ENCODE measurements around the gene NCMAP. TPM values are rescaled to one million over a fixed set of nuclear protein-coding genes. Genes with fewer than 3 reads are reported as not detected.
A peak's percentile ranks its signal among the peaks of the same experiment; 100 is the strongest.

The NCMAP gene
- total RNA-seq, 2 donors from 2014 or later = 9.9 to 12.7 TPM

DNA sequence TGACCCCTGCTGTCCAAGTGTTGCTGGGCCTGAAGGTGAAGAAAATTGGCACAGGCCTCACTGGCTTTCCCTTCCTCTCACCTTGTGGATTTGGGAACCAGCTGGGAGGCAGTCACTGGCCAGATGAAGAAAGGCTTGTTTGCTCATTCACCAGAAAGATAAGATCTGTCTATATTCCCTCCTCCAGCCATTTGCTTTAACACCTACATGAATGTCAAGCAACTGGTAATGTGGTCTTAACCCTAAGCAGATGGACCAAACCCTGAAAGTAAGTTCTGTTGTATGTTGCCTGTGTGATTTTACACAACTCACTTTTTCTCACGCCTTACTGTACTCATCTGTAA is 76.9 kb downstream of the NCMAP start:
- no peak for ATAC-seq
- TF ChIP-seq POLR2A (IDR thresholded peaks at IDR 0.05) = no peak
- Histone ChIP-seq H3K9me3 (no peaks in the 10 kb centered on the region), H3K4me3 (no peak overlapping the region), H3K36me3 (replicated peaks in 1 of 2; ENCODE audit: insufficient read depth in 1 of 2, low read depth in 2 of 2) (no peaks in the 10 kb centered on the region), H3K27ac (no peak overlapping the region), H3K4me1 (peaks cover 4% of the 10 kb centered on the region), H3K27me3 (no peaks in the 10 kb centered on the region)
- DNase-seq = no peak
- WGBS, 2 donors = 100% methylated on average over 1 of the region's 1 CpG
- intact Hi-C loops (cut with DNase I) = loop anchor here (10.0 kb wide), 1 partner anchor 78 kb away; the partner anchor contains the start of gene NCMAP

GRCh38 chr1:24635195-24635843 is 79.4 kb downstream of the NCMAP start:
- intact Hi-C loops (cut with DNase I) = loop anchor here (10.0 kb wide), 1 partner anchor 81 kb away; the partner anchor contains the start of gene NCMAP
- Histone ChIP-seq H3K27ac (no peak overlapping the region), H3K9me3 (no peaks in the 10 kb centered on the region), H3K36me3 (replicated peaks in 1 of 2; ENCODE audit: insufficient read depth in 1 of 2, low read depth in 2 of 2) (no peaks in the 10 kb centered on the region), H3K27me3 (no peaks in the 10 kb centered on the region), H3K4me3 (no peak overlapping the region), H3K4me1 (peaks cover 4% of the 10 kb centered on the region)
- ATAC-seq (peak; percentile 84), DNase-seq (peak in 3 of 4 donors; percentile 15 to 57 (median 40))
- TF ChIP-seq CTCF (IDR thresholded peaks at IDR 0.05) = peak; percentile 23 to 80 (median 70)
- TF ChIP-seq POLR2A (IDR thresholded peaks at IDR 0.05) = no peak
- WGBS, 2 donors = 11 to 12% methylated on average over 4 of the region's 4 CpGs

DNA sequence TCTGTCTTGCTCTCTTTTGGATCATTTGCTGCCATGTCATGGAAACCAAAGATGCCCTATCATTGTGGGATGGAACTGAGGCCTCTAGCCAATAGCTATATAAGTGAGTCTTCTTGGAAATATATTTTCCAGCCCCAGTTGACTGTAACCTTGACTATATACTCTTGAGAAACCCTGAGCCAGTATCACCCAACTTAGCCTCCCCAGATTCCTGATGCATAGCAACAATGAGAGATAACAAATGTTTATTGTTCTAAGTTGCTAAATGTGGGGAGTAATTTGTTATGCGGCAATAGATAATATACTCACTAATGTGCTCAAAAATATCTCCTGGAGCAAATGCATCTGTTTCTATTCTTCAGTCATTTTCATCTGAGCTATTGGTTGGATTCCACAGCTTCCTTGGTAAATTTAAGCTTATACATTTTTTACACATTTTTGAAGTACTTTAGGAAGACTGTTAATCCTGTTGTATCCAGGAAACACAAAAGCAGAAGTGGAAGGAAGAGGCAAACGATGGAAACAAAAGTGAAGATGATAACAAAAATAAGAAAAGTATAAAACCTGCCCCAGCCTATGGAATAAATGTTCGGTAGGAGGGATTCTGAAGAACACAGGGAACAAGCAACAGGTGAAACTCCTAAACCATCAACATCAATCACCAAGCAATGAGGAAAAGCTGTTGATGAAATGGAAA is 80.9 kb downstream of the NCMAP start:
- intact Hi-C loops (cut with DNase I) = loop anchor here (10.0 kb wide), 1 partner anchor 82 kb away; the partner anchor contains the start of gene NCMAP
- no peak overlapping the region for H3K27ac ChIP-seq
- TF ChIP-seq POLR2A (IDR thresholded peaks at IDR 0.05) (no peak), CTCF (IDR thresholded peaks at IDR 0.05) (no peak)
- peaks cover 11% of the 10 kb centered on the region for H3K4me1 ChIP-seq
- H3K36me3 ChIP-seq (replicated peaks in 1 of 2; ENCODE audit: insufficient read depth in 1 of 2, low read depth in 2 of 2) = no peaks in the 10 kb centered on the region
- no peaks in the 10 kb centered on the region for H3K9me3 ChIP-seq
- no peak for DNase-seq
- ATAC-seq = no peak
- WGBS, 2 donors = 44 to 54% methylated on average over 3 of the region's 3 CpGs
- no peak overlapping the region for H3K4me3 ChIP-seq
- H3K27me3 ChIP-seq = no peaks in the 10 kb centered on the region

- Histone ChIP-seq H3K36me3 (replicated peaks in 1 of 2; ENCODE audit: insufficient read depth in 1 of 2, low read depth in 2 of 2) (no peaks in the 10 kb centered on the region), H3K9me3 (no peaks in the 10 kb centered on the region), H3K27me3 (no peaks in the 10 kb centered on the region), H3K4me3 (no peak overlapping the region), H3K4me1 (peaks cover 16% of the 10 kb centered on the region), H3K27ac (no peak overlapping the region)
- no peak for ATAC-seq
- WGBS, 2 donors = 71 to 83% methylated on average over 2 of the region's 2 CpGs
- intact Hi-C loops (cut with DNase I) = loop anchor here (10.0 kb wide), 1 partner anchor 84 kb away; the partner anchor contains the start of gene NCMAP
- DNase-seq = no peak
- no peak for TF ChIP-seq CTCF (IDR thresholded peaks at IDR 0.05)
- no peak for TF ChIP-seq POLR2A (IDR thresholded peaks at IDR 0.05)
Measured at GRCh38 chr1:24639094-24639493, 83.2 kb downstream of the NCMAP start.

DNA sequence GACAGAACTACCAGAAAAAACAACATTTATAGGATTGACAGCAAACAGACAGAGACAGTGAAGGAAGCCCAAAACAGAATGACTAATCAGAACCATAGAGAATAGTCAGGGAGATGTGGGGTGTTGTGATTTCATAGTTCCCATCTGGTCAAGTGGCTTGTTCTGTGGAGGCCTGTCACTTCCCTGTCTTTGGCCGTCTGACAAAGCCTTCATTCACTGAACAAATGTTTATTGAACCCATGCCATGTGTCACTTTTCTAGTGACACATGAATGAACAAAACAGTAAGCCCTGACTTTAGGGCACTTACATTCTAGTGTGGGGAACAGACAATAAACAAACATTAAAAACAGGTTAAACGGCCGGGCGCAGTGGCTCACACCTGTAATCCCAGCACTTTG is 84.0 kb downstream of the NCMAP start:
- Histone ChIP-seq H3K36me3 (replicated peaks in 1 of 2; ENCODE audit: insufficient read depth in 1 of 2, low read depth in 2 of 2) (no peaks in the 10 kb centered on the region), H3K9me3 (no peaks in the 10 kb centered on the region), H3K4me3 (no peak overlapping the region), H3K27me3 (no peaks in the 10 kb centered on the region), H3K4me1 (peaks cover 22% of the 10 kb centered on the region), H3K27ac (peak overlapping the region in 1 of 4 donors; percentile 3)
- ATAC-seq = no peak
- no peak for DNase-seq
- WGBS, 2 donors = 42 to 46% methylated on average over 4 of the region's 4 CpGs
- TF ChIP-seq CTCF (IDR thresholded peaks at IDR 0.05) = no peak
- no peak for TF ChIP-seq POLR2A (IDR thresholded peaks at IDR 0.05)
- intact Hi-C loops (cut with DNase I) = loop anchor here (10.0 kb wide), 1 partner anchor 85 kb away; the partner anchor contains the start of gene NCMAP
